HepG2 (cell line): Measurements from ENCODE around the gene TM4SF4. TPM values are rescaled to one million over a fixed set of nuclear protein-coding genes. Genes with fewer than 3 reads are reported as not detected.
A peak's percentile ranks its signal among the peaks of the same experiment; 100 is the strongest.

ENCODE experiments used
- ATAC-seq: fragments of 200-7000 bp; cut with Tn5 transposase; 3 replicates; pipeline ENCODE4 v1.9.1; 2020; ENCODE audit warnings: mild to moderate bottlenecking, moderate library complexity
- BruUV-seq: library from RNA; stranded (reverse); fragments of 400-500 nt; replicated peaks from 2 replicates; lab custom pipeline; 2021; lab: Mats Ljungman, UMichigan
- CTCF ChIA-PET: fragments of 300-600 bp; formaldehyde crosslinking; extraction: SDS; loops from one replicate; lab custom pipeline; 2021; ENCODE audit warnings: low total read pairs, inconsistent platforms, low intra/inter-chr PET ratio; lab: Yijun Ruan, JAX
- POLR2A ChIA-PET: fragments of 350-600 bp; sonication (Branson Sonifier 250); formaldehyde crosslinking; loops from one replicate; lab custom pipeline; 2020; ENCODE audit warnings: antibody characterized with exemption, inconsistent platforms; lab: Yijun Ruan, JAX
- DNase-seq: peaks from one replicate; pipeline ENCODE4 v3.0.0-alpha.2; 2015; ENCODE audit warnings: low spot score
- FAIRE-seq: peaks from 3 replicates; lab custom pipeline; 2011; peaks lifted over from hg19 to GRCh38; lab: Jason Lieb, UNC
- H2AFZ ChIP-seq: one replicate; pipeline ENCODE4 v1.6.1; 2011; ENCODE audit warnings: low read length, inconsistent platforms
- H3K27ac ChIP-seq: fragments of 300-600 bp; 3 replicates; pipeline ENCODE4 v1.8.0; 2011; ENCODE audit warnings: mixed run types, mild to moderate bottlenecking, mixed read lengths, low read length, inconsistent platforms; ENCODE audit not compliant: insufficient read depth; ENCODE audit errors: extremely low read length
- H3K27me3 ChIP-seq, 2 experiments: fragments of 200-600 bp in 1 of 2; 2 replicates in 1 of 2; 3 replicates in 1 of 2; pipeline versions ENCODE4 v1.6.0 to v1.8.0; 2011; ENCODE audit warnings: low read length in 2 of 2, mild to moderate bottlenecking in 2 of 2, moderate library complexity in 2 of 2, inconsistent platforms in 1 of 2; ENCODE audit not compliant: insufficient read depth in 2 of 2, control insufficient read depth in 1 of 2
- H3K36me3 ChIP-seq, 2 experiments: fragments of 200-600 bp in 1 of 2; replicated peaks in 1 of 2; 2 replicates in 1 of 2; 3 replicates in 1 of 2; pipeline versions ENCODE4 v1.5.1 to v1.8.0; 2011; ENCODE audit warnings: low read length in 2 of 2, inconsistent platforms in 1 of 2; ENCODE audit not compliant: insufficient read depth in 2 of 2, control insufficient read depth in 1 of 2
- H3K4me1 ChIP-seq: 2 replicates; pipeline ENCODE4 v1.5.1; 2012; ENCODE audit warnings: low read length, inconsistent platforms; ENCODE audit not compliant: insufficient read depth
- H3K4me2 ChIP-seq: 2 replicates; pipeline ENCODE4 v1.6.0; 2011; ENCODE audit warnings: low read depth, low read length, inconsistent platforms
- H3K4me3 ChIP-seq, 3 experiments: fragments of 200-600 bp in 1 of 3; sonication (generic), shearing (Covaris generic) in 1 of 3; replicated peaks in 1 of 3; 2 replicates each; pipeline ENCODE4 v1.5.1; 2011 to 2016; ENCODE audit warnings: low read length in 3 of 3, inconsistent platforms in 2 of 3, low read depth in 2 of 3, mild to moderate bottlenecking in 2 of 3, control low read depth in 1 of 3, mixed read lengths in 1 of 3; ENCODE audit not compliant: insufficient read depth in 1 of 3
- H3K79me2 ChIP-seq: one replicate; pipeline ENCODE4 v1.6.1; 2011; ENCODE audit warnings: low read length, inconsistent platforms; ENCODE audit not compliant: insufficient read depth
- H3K9ac ChIP-seq: 2 replicates; pipeline ENCODE4 v1.6.0; 2011; ENCODE audit warnings: mild to moderate bottlenecking, low read depth, low read length, inconsistent platforms; ENCODE audit not compliant: insufficient read depth
- H3K9me3 ChIP-seq: 2 replicates; pipeline ENCODE4 v1.5.1; 2012; ENCODE audit warnings: mild to moderate bottlenecking, low read length
- H4K20me1 ChIP-seq: 2 replicates; pipeline ENCODE4 v1.6.0; 2011; ENCODE audit warnings: inconsistent platforms, mild to moderate bottlenecking, low read length, moderate library complexity; ENCODE audit not compliant: insufficient read depth
- ARHGAP35 ChIP-seq: sonication (generic); formaldehyde crosslinking; IDR thresholded peaks from 2 replicates; pipeline ENCODE4 v1.9.0; 2022; ENCODE audit warnings: mild to moderate bottlenecking, inconsistent platforms, moderate library complexity, missing genetic modification reagents, borderline replicate concordance
- CAMTA2 ChIP-seq: sonication (generic); formaldehyde crosslinking; IDR thresholded peaks from 2 replicates; pipeline ENCODE4 v1.4.0; 2020; ENCODE audit warnings: mild to moderate bottlenecking, missing genetic modification reagents, borderline replicate concordance
- CENPX ChIP-seq: sonication (generic); formaldehyde crosslinking; IDR thresholded peaks from 2 replicates; pipeline ENCODE4 v1.9.0; 2021; ENCODE audit warnings: mild to moderate bottlenecking, missing genetic modification reagents, moderate library complexity
- EEA1 ChIP-seq: sonication (generic); formaldehyde crosslinking; IDR thresholded peaks from 2 replicates; pipeline ENCODE4 v1.5.1; 2020; ENCODE audit warnings: mild to moderate bottlenecking, missing genetic modification reagents, borderline replicate concordance
- HMGA1 ChIP-seq: sonication (generic); formaldehyde crosslinking; conservative IDR thresholded peaks from 2 replicates; pipeline ENCODE4 v1.4.0; 2020; ENCODE audit warnings: missing genetic modification reagents
- KLF11 ChIP-seq: IDR thresholded peaks from 2 replicates; pipeline ENCODE4 v1.6.1; 2016; ENCODE audit warnings: missing compliant biosample characterization
- MXI1 ChIP-seq: IDR thresholded peaks from 3 replicates; pipeline ENCODE4 v1.6.1; 2012; ENCODE audit warnings: low read depth, low read length, inconsistent platforms, borderline replicate concordance
- NFYB ChIP-seq: sonication (generic); formaldehyde crosslinking; IDR thresholded peaks from 2 replicates; pipeline ENCODE4 v1.4.0; 2020; ENCODE audit warnings: missing genetic modification reagents
- PAXIP1 ChIP-seq: sonication (generic); formaldehyde crosslinking; conservative IDR thresholded peaks from 2 replicates; pipeline ENCODE4 v1.4.0; 2020; ENCODE audit warnings: mild to moderate bottlenecking, missing genetic modification reagents, moderate library complexity
- POLR2AphosphoS5 ChIP-seq: IDR thresholded peaks from 2 replicates; pipeline ENCODE4 v1.6.1; 2012; ENCODE audit warnings: low read depth, low read length
- SMARCC2 ChIP-seq: fragments of 450-650 bp; IDR thresholded peaks from 2 replicates; pipeline ENCODE4 v1.6.1; 2017; ENCODE audit warnings: antibody characterized with exemption, mild to moderate bottlenecking
- SP140L ChIP-seq: sonication (generic); formaldehyde crosslinking; IDR thresholded peaks from 2 replicates; pipeline ENCODE4 v1.4.0; 2020; ENCODE audit warnings: missing genetic modification reagents, borderline replicate concordance
- TBP ChIP-seq: sonication (generic); formaldehyde crosslinking; IDR thresholded peaks from 2 replicates; pipeline ENCODE4 v1.5.0; 2020; ENCODE audit warnings: missing genetic modification reagents
- TFE3 ChIP-seq: IDR thresholded peaks from 2 replicates; pipeline ENCODE4 v1.6.1; 2016
- THAP7 ChIP-seq: sonication (generic); formaldehyde crosslinking; IDR thresholded peaks from 2 replicates; pipeline ENCODE4 v1.8.1; 2023; ENCODE audit warnings: mild to moderate bottlenecking, missing genetic modification reagents
- ZNF34 ChIP-seq: sonication (generic); formaldehyde crosslinking; IDR thresholded peaks from 2 replicates; pipeline ENCODE4 v1.4.0; 2020; ENCODE audit warnings: mild to moderate bottlenecking, missing genetic modification reagents, borderline replicate concordance
- ZNF607 ChIP-seq: sonication (generic); formaldehyde crosslinking; IDR thresholded peaks from 2 replicates; pipeline ENCODE4 v1.5.1; 2020; ENCODE audit warnings: missing genetic modification reagents, mild to moderate bottlenecking, borderline replicate concordance
- WGBS: methylation state at CpG from one replicate; pipeline ENCODE4 v1.1.6; 2017; ENCODE audit warnings: low lambda C conversion rate; 5-methylcytosine and 5-hydroxymethylcytosine counted together
- in situ Hi-C: cut with HindIII; loops from 2 replicates; pipeline ENCODE4 v1.10.0; 2017; ENCODE audit warnings: low pct_unique_long_range_greater_than_20kb; ENCODE audit not compliant: extremely low pct_ligation_motif_present
- intact Hi-C: fragments of 100-400 bp; cut with micrococcal nuclease; formaldehyde crosslinking; loops from one replicate; pipeline ENCODE4 v1.10.0; 2022; ENCODE audit not compliant: unreplicated experiment
- polyA plus RNA-seq, 8 experiments: library from polyadenylated mRNA; depleted of rRNA in 3 of 8; stranded (reverse) in 7 of 8; unstranded in 1 of 8; fragments of >200 nt; fragmentation: Illumina TruSeq in 4 of 8; extraction: Trizol in 4 of 8; gene quantifications; 2 replicates each; pipeline versions ENCODE4 v1.2.1 to v1.2.3, GENCODE V29; 2011 to 2016; ENCODE audit warnings: low read depth in 4 of 8, missing spikeins in 1 of 8, mixed read lengths in 1 of 8; ENCODE audit not compliant: insufficient read depth in 1 of 8
- total RNA-seq, 5 experiments: library from RNA; depleted of rRNA; stranded (reverse); fragments of >200 nt; fragmentation: Illumina TruSeq; extraction: Trizol; gene quantifications; 2 replicates each; pipeline ENCODE4 v1.2.3, GENCODE V29; 2016; ENCODE audit warnings: low read depth in 1 of 5

Gene TM4SF4
- total and polyA plus RNA-seq, 2 of the 13 experiments (the other 11 are each of a cell fraction or from before 2014, with no cell fraction given): 0.63 to 0.95 TPM

GRCh38 chr3:149449182-149449581 is 25.3 kb upstream of the TM4SF4 start (continued):
- TF ChIP-seq TFE3 (CRISPR knock-in tag) (no peak), HMGA1 (no peak), SMARCC2 (no peak), CENPX (no peak)

GRCh38 chr3:149449799-149450198 is 24.7 kb upstream of the TM4SF4 start:
- BruUV-seq: no TSS peak
- Histone ChIP-seq H3K4me1 (peaks cover 25% of the 10 kb centered on the region), H3K4me3 (peak overlapping the region in 1 of 3 experiments; percentile 10; a peak in 1 of 6 replicates), H4K20me1 (no peaks in the 10 kb centered on the region), H3K36me3 (no peaks in the 10 kb centered on the region), H2AFZ (no peak overlapping the region), H3K4me2 (peak overlapping the region; percentile 20; the same call in 1 of the 2 replicates), H3K27ac (no peak overlapping the region), H3K27me3 (no peaks in the 10 kb centered on the region), H3K79me2 (no peaks in the 10 kb centered on the region), H3K9ac (no peak overlapping the region), H3K9me3 (peaks cover 21% of the 10 kb centered on the region)
- ATAC-seq (peak; percentile 50; the same call in 2 of the 3 replicates), FAIRE-seq (no peak), DNase-seq (no peak)
- ChIA-PET POLR2A (no interaction called here), CTCF (no interaction called here)
- WGBS: 20% methylated on average over 4 of the region's 4 CpGs
- intact Hi-C loops (no loop called here), in situ Hi-C loops (no loop called here)
- TF ChIP-seq CAMTA2 (CRISPR knock-in tag) (no peak), TBP (no peak), NFYB (no peak), SP140L (no peak), PAXIP1 (CRISPR knock-in tag) (no peak), ZNF607 (CRISPR knock-in tag) (no peak), ARHGAP35 (CRISPR knock-in tag) (no peak), MXI1 (no peak), KLF11 (CRISPR knock-in tag) (no peak), POLR2AphosphoS5 (no peak), ZNF34 (CRISPR knock-in tag) (no peak), EEA1 (CRISPR knock-in tag) (no peak), THAP7 (CRISPR knock-in tag) (no peak)
